PC-9 (cell line): ENCODE measurements around the gene FXYD6. TPM values are rescaled to one million over a fixed set of nuclear protein-coding genes. Genes with fewer than 3 reads are reported as not detected.
"Not testable (repeated sequence)": the region's sequence is repeated elsewhere in the genome, so short reads cannot be mapped to it uniquely, and the experiment has no call there.

Source experiments
- BruUV-seq: library from RNA; stranded (reverse); fragments of 400-500 nt; replicated peaks from 2 replicates; lab custom pipeline; 2021; lab: Mats Ljungman, UMichigan
- CTCF ChIA-PET: fragments of 300-600 bp; sonication (Branson Sonifier 250); formaldehyde crosslinking; loops from one replicate; lab custom pipeline; 2022; ENCODE audit warnings: antibody characterized with exemption; lab: Charles Lee
- POLR2A ChIA-PET: fragments of 300-600 bp; sonication (Branson Sonifier 250); formaldehyde crosslinking; loops from one replicate; lab custom pipeline; 2022; ENCODE audit warnings: antibody characterized with exemption; ENCODE audit not compliant: unreplicated experiment; lab: Charles Lee
- DNase-seq, 2 experiments: peaks; one replicate each; pipeline versions ENCODE4 v3.0.0 to v3.0.0-alpha.2; 2015 to 2022; ENCODE audit warnings: mixed read lengths in 1 of 2
- H2AFZ ChIP-seq: fragments of 200-600 bp; sonication (generic); 2 replicates; pipeline ENCODE4 v1.8.1; 2017; ENCODE audit warnings: antibody characterized with exemption
- H3F3A ChIP-seq: fragments of 200-600 bp; sonication (generic); 2 replicates; pipeline ENCODE4 v1.8.1; 2017; ENCODE audit warnings: antibody characterized with exemption, mild to moderate bottlenecking, low read depth; ENCODE audit not compliant: insufficient read depth
- H3K27ac ChIP-seq: fragments of 200-600 bp; sonication (generic); 2 replicates; pipeline ENCODE4 v1.6.1; 2016; ENCODE audit warnings: mixed run types
- H3K27me3 ChIP-seq: fragments of 200-600 bp; sonication (generic); 2 replicates; pipeline ENCODE4 v1.6.1; 2016; ENCODE audit warnings: low read depth, mixed run types; ENCODE audit not compliant: insufficient read depth
- H3K36me3 ChIP-seq: fragments of 200-600 bp; sonication (generic); 2 replicates; pipeline ENCODE4 v1.6.1; 2016; ENCODE audit warnings: low read depth, mixed run types
- H3K4me1 ChIP-seq: fragments of 200-600 bp; sonication (generic); replicated peaks from 2 replicates; pipeline ENCODE4 v1.6.1; 2016; ENCODE audit warnings: mixed run types; ENCODE audit not compliant: insufficient read depth
- H3K4me2 ChIP-seq: fragments of 200-600 bp; sonication (generic); 2 replicates; pipeline ENCODE4 v1.6.1; 2017; ENCODE audit warnings: mixed run types
- H3K4me3 ChIP-seq: fragments of 200-600 bp; sonication (generic); 2 replicates; pipeline ENCODE4 v1.6.1; 2016; ENCODE audit warnings: mixed run types
- H3K79me2 ChIP-seq: fragments of 200-600 bp; sonication (generic); 2 replicates; pipeline ENCODE4 v1.6.1; 2017; ENCODE audit warnings: low read depth, mixed run types
- H3K9me2 ChIP-seq: fragments of 200-600 bp; sonication (generic); 2 replicates; pipeline ENCODE4 v1.8.1; 2017; ENCODE audit warnings: mild to moderate bottlenecking; ENCODE audit not compliant: insufficient read depth
- H3K9me3 ChIP-seq: fragments of 200-600 bp; sonication (generic); 2 replicates; pipeline ENCODE4 v1.8.1; 2016; ENCODE audit warnings: low read depth; ENCODE audit not compliant: insufficient read depth
- H4K20me1 ChIP-seq: fragments of 200-600 bp; sonication (generic); 2 replicates; pipeline ENCODE4 v1.8.1; 2017; ENCODE audit not compliant: insufficient read depth
- EZH2 ChIP-seq: fragments of 200-600 bp; sonication (generic); IDR thresholded peaks from 2 replicates; pipeline ENCODE4 v1.8.0; 2017; ENCODE audit warnings: antibody characterized with exemption, low read depth
- intact Hi-C: fragments of 100-400 bp; cut with micrococcal nuclease; formaldehyde crosslinking; loops from one replicate; pipeline ENCODE4 v1.10.0; 2022; ENCODE audit not compliant: unreplicated experiment
- total RNA-seq: library from RNA; stranded (reverse); gene quantifications from 2 replicates; pipeline ENCODE4 v1.2.3, GENCODE V29; 2021
- TF ChIP-seq, protein P1 (sequence below): fragments of 200-600 bp; sonication (generic); conservative IDR thresholded peaks from 2 replicates; pipeline ENCODE4 v1.6.1; 2017; ENCODE audit warnings: mixed run types, antibody characterized with exemption, mild to moderate bottlenecking, moderate library complexity

FXYD6 gene
- total RNA-seq, 1 experiment from 2014 or later, result 0.20 TPM

- Histone ChIP-seq H2AFZ (no peak overlapping the region), H3K4me1 (no peaks in the 10 kb centered on the region), H3K9me2 (no peaks in the 10 kb centered on the region), H3K9me3 (no peaks in the 10 kb centered on the region), H3K79me2 (no peaks in the 10 kb centered on the region), H4K20me1 (no peaks in the 10 kb centered on the region), H3K4me3 (no peak overlapping the region), H3K27ac (no peak overlapping the region), H3K36me3 (no peaks in the 10 kb centered on the region), H3F3A (no peaks in the 10 kb centered on the region), H3K27me3 (peaks cover 88% of the 10 kb centered on the region), H3K4me2 (no peak overlapping the region)
- DNase-seq, result no peak
- ChIA-PET CTCF (no interaction called here), POLR2A (interaction anchor here (0.6 kb wide), 1 partner anchor 16 kb away, joined by 4 read pairs; no protein-coding TSS in a partner anchor)
- TF ChIP-seq, protein P1, sequence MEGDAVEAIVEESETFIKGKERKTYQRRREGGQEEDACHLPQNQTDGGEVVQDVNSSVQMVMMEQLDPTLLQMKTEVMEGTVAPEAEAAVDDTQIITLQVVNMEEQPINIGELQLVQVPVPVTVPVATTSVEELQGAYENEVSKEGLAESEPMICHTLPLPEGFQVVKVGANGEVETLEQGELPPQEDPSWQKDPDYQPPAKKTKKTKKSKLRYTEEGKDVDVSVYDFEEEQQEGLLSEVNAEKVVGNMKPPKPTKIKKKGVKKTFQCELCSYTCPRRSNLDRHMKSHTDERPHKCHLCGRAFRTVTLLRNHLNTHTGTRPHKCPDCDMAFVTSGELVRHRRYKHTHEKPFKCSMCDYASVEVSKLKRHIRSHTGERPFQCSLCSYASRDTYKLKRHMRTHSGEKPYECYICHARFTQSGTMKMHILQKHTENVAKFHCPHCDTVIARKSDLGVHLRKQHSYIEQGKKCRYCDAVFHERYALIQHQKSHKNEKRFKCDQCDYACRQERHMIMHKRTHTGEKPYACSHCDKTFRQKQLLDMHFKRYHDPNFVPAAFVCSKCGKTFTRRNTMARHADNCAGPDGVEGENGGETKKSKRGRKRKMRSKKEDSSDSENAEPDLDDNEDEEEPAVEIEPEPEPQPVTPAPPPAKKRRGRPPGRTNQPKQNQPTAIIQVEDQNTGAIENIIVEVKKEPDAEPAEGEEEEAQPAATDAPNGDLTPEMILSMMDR, result no peak
- TF ChIP-seq EZH2, result no peak
- intact Hi-C loops, result no loop called here
- no TSS peak for BruUV-seq
Observed at GRCh38 chr11:117866526-117866925, 9.9 kb downstream of the FXYD6 start.

GRCh38 chr11:117865546-117865945 lies 10.9 kb downstream of the FXYD6 start:
- H3K36me3 ChIP-seq, H2AFZ ChIP-seq, CTCF ChIA-PET, BruUV-seq, H3K4me3 ChIP-seq, DNase-seq, H4K20me1 ChIP-seq, H3F3A ChIP-seq, H3K9me3 ChIP-seq, H3K9me2 ChIP-seq, H3K79me2 ChIP-seq, H3K4me2 ChIP-seq, H3K27ac ChIP-seq, POLR2A ChIA-PET, intact Hi-C loops, H3K4me1 ChIP-seq: not testable (repeated sequence)
- H3K27me3 ChIP-seq, result peaks cover 81% of the 10 kb centered on the region

DNA sequence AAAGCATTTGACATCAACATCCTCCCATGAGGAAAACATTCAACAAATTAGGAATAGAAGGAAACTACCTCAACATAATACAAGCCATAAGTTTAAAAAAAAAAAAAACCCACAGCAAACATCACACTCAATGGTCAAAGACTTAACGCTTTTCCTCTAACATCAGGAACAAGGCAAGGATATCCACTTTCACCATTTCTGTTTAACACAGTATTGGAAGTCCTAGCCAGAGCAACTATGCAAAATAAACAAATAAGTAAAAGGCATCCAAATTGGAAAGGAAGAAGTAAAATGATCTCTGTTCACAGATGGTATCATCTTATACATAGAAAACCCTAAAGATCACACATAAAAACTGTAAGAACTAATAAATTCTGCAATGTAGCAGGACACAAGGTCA lies 13.1 kb downstream of the FXYD6 start:
- Histone ChIP-seq H3K9me3 (no peaks in the 10 kb centered on the region), H3K27ac (no peak overlapping the region), H3F3A (no peaks in the 10 kb centered on the region), H4K20me1 (no peaks in the 10 kb centered on the region), H3K4me3 (no peak overlapping the region), H3K36me3 (no peaks in the 10 kb centered on the region), H3K4me2 (no peak overlapping the region), H3K27me3 (peaks cover 77% of the 10 kb centered on the region), H2AFZ (no peak overlapping the region), H3K4me1 (no peaks in the 10 kb centered on the region), H3K9me2 (no peaks in the 10 kb centered on the region), H3K79me2 (no peaks in the 10 kb centered on the region)
- TF ChIP-seq EZH2, result no peak
- TF ChIP-seq, protein P1, result no peak
- CTCF ChIA-PET, result no interaction called here
- intact Hi-C loops, result no loop called here
- BruUV-seq, result no TSS peak
- POLR2A ChIA-PET, result no interaction called here
- DNase-seq, result no peak

GRCh38 chr11:117862753-117863152 lies 13.7 kb downstream of the FXYD6 start:
- ChIA-PET POLR2A (no interaction called here), CTCF (no interaction called here)
- no peak overlapping the region for H3K4me2 ChIP-seq
- no peak for DNase-seq
- H3K27me3 ChIP-seq, result peaks cover 77% of the 10 kb centered on the region
- H3K4me1 ChIP-seq, result no peaks in the 10 kb centered on the region
- no peak overlapping the region for H2AFZ ChIP-seq
- H3K79me2 ChIP-seq, result no peaks in the 10 kb centered on the region
- H3F3A ChIP-seq, result no peaks in the 10 kb centered on the region
- TF ChIP-seq, protein P1, result no peak
- no peak for TF ChIP-seq EZH2
- no peaks in the 10 kb centered on the region for H3K9me2 ChIP-seq
- intact Hi-C loops, result no loop called here
- no TSS peak for BruUV-seq
- H3K4me3 ChIP-seq, result no peak overlapping the region
- H3K36me3 ChIP-seq, result no peaks in the 10 kb centered on the region
- no peaks in the 10 kb centered on the region for H4K20me1 ChIP-seq
- H3K27ac ChIP-seq, result no peak overlapping the region
- H3K9me3 ChIP-seq, result no peaks in the 10 kb centered on the region
